Mesenchymal stem cell (in vitro differentiated cells and primary cell): Measurements from ENCODE around the gene SYNE3.
A peak's percentile ranks its signal among the peaks of the same experiment; 100 is the strongest.

Experiments used
- DNase-seq: peaks from one replicate; pipeline ENCODE4 v3.0.0-alpha.2; 2013
- H2AFZ ChIP-seq: one replicate; pipeline ENCODE4 v1.6.1; 2013; ENCODE audit warnings: low read depth, mild to moderate bottlenecking, control low read depth, inconsistent platforms, low read length, moderate library complexity
- H2AK5ac ChIP-seq: 2 replicates; pipeline ENCODE4 v1.6.1; 2013; ENCODE audit warnings: low read length, moderate library complexity, mild to moderate bottlenecking, inconsistent platforms; ENCODE audit not compliant: severe bottlenecking
- H2BK120ac ChIP-seq: one replicate; pipeline ENCODE4 v1.6.1; 2013; ENCODE audit warnings: low read depth, mild to moderate bottlenecking, inconsistent platforms, low read length, moderate library complexity
- H2BK12ac ChIP-seq, 2 experiments: one replicate each; pipeline ENCODE4 v1.6.1; 2013; ENCODE audit warnings: inconsistent platforms in 2 of 2, low read length in 2 of 2, mild to moderate bottlenecking in 2 of 2, moderate library complexity in 2 of 2, control low read depth in 1 of 2
- H2BK15ac ChIP-seq: one replicate; pipeline ENCODE4 v1.6.1; 2013; ENCODE audit warnings: mild to moderate bottlenecking, low read depth, inconsistent platforms; ENCODE audit not compliant: poor library complexity, severe bottlenecking
- H2BK5ac ChIP-seq: 2 replicates; pipeline ENCODE4 v1.6.1; 2013; ENCODE audit warnings: low read depth, mild to moderate bottlenecking, low read length, control low read depth, inconsistent platforms; ENCODE audit not compliant: poor library complexity, severe bottlenecking
- H3K14ac ChIP-seq, 2 experiments: one replicate each; pipeline ENCODE4 v1.6.1; 2013; ENCODE audit warnings: inconsistent platforms in 2 of 2, low read length in 2 of 2, control low read depth in 1 of 2, mild to moderate bottlenecking in 1 of 2, moderate library complexity in 1 of 2
- H3K18ac ChIP-seq, 2 experiments: one replicate each; pipeline ENCODE4 v1.6.1; 2013; ENCODE audit warnings: inconsistent platforms in 2 of 2, low read length in 2 of 2, control low read depth in 1 of 2, low read depth in 1 of 2, mild to moderate bottlenecking in 1 of 2
- H3K23ac ChIP-seq, 2 experiments: one replicate each; pipeline ENCODE4 v1.6.1; 2013; ENCODE audit warnings: inconsistent platforms in 2 of 2, low read length in 2 of 2, mild to moderate bottlenecking in 2 of 2, moderate library complexity in 2 of 2, control low read depth in 1 of 2
- H3K27ac ChIP-seq: 2 replicates; pipeline ENCODE4 v1.5.1; 2013; ENCODE audit warnings: mild to moderate bottlenecking, moderate library complexity, low read length, control low read depth, inconsistent platforms; ENCODE audit not compliant: poor library complexity, severe bottlenecking
- H3K27me3 ChIP-seq, 2 experiments: 2 replicates each; pipeline versions ENCODE4 v1.6.1 to v1.7.0; 2013; ENCODE audit warnings: low read length in 2 of 2, mild to moderate bottlenecking in 2 of 2, moderate library complexity in 2 of 2, control low read depth in 1 of 2, inconsistent platforms in 1 of 2; ENCODE audit not compliant: control insufficient read depth in 1 of 2, insufficient read depth in 1 of 2
- H3K36me3 ChIP-seq, 2 experiments: 2 replicates each; pipeline versions ENCODE4 v1.6.1 to v1.7.0; 2013; ENCODE audit warnings: low read length in 2 of 2, control low read depth in 1 of 2, inconsistent platforms in 1 of 2, low read depth in 1 of 2, mild to moderate bottlenecking in 1 of 2; ENCODE audit not compliant: insufficient read depth in 2 of 2, control insufficient read depth in 1 of 2
- H3K4ac ChIP-seq, 2 experiments: one replicate each; pipeline ENCODE4 v1.6.1; 2013; ENCODE audit warnings: inconsistent platforms in 2 of 2, low read length in 2 of 2, mild to moderate bottlenecking in 2 of 2, moderate library complexity in 2 of 2, control low read depth in 1 of 2, low read depth in 1 of 2
- H3K4me1 ChIP-seq: 2 replicates; pipeline ENCODE4 v1.6.1; 2013; ENCODE audit warnings: low read depth, low read length, control low read depth; ENCODE audit not compliant: control insufficient read depth, insufficient read depth
- H3K4me2 ChIP-seq: 2 replicates; pipeline ENCODE4 v1.6.1; 2013; ENCODE audit warnings: low read length, mild to moderate bottlenecking, inconsistent platforms; ENCODE audit not compliant: poor library complexity, severe bottlenecking
- H3K4me3 ChIP-seq, 2 experiments: 2 replicates each; pipeline versions ENCODE4 v1.5.1 to v1.7.0; 2013; ENCODE audit warnings: low read length in 2 of 2, mild to moderate bottlenecking in 2 of 2, control low read depth in 1 of 2, low read depth in 1 of 2; ENCODE audit not compliant: insufficient read depth in 1 of 2
- H3K79me1 ChIP-seq: replicated peaks from 2 replicates; pipeline ENCODE4 v1.6.1; 2013; ENCODE audit warnings: mild to moderate bottlenecking, control low read depth, low read length, inconsistent platforms; ENCODE audit not compliant: poor library complexity, severe bottlenecking
- H3K9ac ChIP-seq: 2 replicates; pipeline ENCODE4 v1.7.0; 2013; ENCODE audit warnings: mild to moderate bottlenecking, low read length, moderate library complexity
- H3K9me3 ChIP-seq: 2 replicates; pipeline ENCODE4 v1.7.0; 2013; ENCODE audit warnings: mild to moderate bottlenecking, low read length; ENCODE audit not compliant: control insufficient read depth
- H4K8ac ChIP-seq: one replicate; pipeline ENCODE4 v1.6.1; 2013; ENCODE audit warnings: inconsistent platforms, mild to moderate bottlenecking, low read length, moderate library complexity
- H4K91ac ChIP-seq: one replicate; pipeline ENCODE4 v1.6.1; 2013; ENCODE audit warnings: mild to moderate bottlenecking, low read length, inconsistent platforms
- WGBS: methylation state at CpG from one replicate; pipeline ENCODE4 v1.1.7; 2013; ENCODE audit warnings: mixed read lengths; 5-methylcytosine and 5-hydroxymethylcytosine counted together

SYNE3 gene

DNA sequence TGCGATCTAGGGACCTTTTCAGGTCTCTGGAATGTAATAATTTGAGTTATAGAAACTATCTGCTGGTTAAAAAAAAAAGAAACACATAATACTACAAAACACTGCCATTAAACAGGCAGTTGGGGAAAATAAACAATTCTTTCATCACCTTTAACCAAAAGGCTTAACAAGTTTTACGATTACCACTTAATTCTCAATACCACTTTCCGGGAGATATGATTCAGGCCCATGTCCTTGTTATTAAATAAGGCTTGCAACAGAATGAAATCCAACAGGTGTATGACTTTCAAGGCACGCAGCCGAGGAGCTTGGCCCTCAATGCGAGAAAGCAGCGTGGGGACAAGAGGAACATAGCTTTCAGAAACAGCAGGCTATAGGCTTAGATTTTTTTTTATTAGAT, 12.8 kb upstream of the SYNE3 start:
- Histone ChIP-seq H3K36me3 (peaks cover 2 to 5% of the 10 kb centered on the region in 2 experiments), H2BK12ac (no peak overlapping the region), H3K14ac (no peak overlapping the region), H3K27ac (no peak overlapping the region), H2BK120ac (no peak overlapping the region), H2AFZ (no peak overlapping the region), H3K4ac (no peak overlapping the region), H3K23ac (no peak overlapping the region), H4K91ac (no peak overlapping the region), H3K4me2 (no peak overlapping the region), H3K9me3 (no peaks in the 10 kb centered on the region), H2BK15ac (no peak overlapping the region), H2BK5ac (no peak overlapping the region), H3K18ac (no peak overlapping the region), H4K8ac (no peak overlapping the region), H3K79me1 (peaks cover 17% of the 10 kb centered on the region), H3K4me3 (no peak overlapping the region), H3K4me1 (peaks cover 10% of the 10 kb centered on the region), H3K27me3 (no peaks in the 10 kb centered on the region), H3K9ac (peak overlapping the region; percentile 1), H2AK5ac (no peak overlapping the region)
- no peak for DNase-seq
- 95% methylated on average over 6 of the region's 7 CpGs for WGBS

DNA sequence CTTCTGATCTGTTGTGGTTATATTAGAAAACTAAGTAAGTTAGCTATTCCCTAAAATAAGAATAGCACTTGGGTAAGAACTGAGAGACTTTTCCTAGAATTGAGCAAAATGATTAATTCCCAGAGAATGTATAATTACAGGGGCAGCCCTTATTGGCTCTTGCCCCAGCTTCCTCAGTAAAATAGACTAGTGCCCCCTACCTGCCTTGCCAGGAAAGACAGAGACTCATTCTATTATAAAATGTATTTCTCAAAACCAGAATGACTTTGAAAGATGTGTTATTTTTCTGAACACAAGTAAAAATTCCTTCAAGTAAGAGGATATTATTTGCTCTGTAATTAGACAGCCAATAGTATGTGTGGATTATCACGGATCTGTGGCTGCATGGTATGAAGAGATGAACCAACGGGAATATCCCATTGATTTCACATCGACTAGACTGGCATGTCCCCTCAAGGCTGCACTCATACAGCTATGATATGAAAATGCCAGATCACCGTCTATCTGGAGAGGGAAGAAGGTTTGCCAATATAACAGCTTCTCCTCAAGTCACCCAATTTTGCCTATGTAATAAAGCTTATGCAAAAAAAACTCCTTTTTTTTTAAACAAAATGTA, 11.0 kb upstream of the SYNE3 start:
- no peak overlapping the region for H2BK15ac ChIP-seq
- no peak overlapping the region for H3K14ac ChIP-seq
- H2BK5ac ChIP-seq = no peak overlapping the region
- H3K23ac ChIP-seq = no peak overlapping the region
- H2AFZ ChIP-seq = no peak overlapping the region
- no peaks in the 10 kb centered on the region for H3K9me3 ChIP-seq
- peak overlapping the region in 1 of 2 experiments; percentile 60 for H2BK12ac ChIP-seq
- H4K8ac ChIP-seq = no peak overlapping the region
- no peak overlapping the region for H2AK5ac ChIP-seq
- peak; percentile 79 for DNase-seq
- H3K79me1 ChIP-seq = peaks cover 15% of the 10 kb centered on the region
- H4K91ac ChIP-seq = no peak overlapping the region
- no peak overlapping the region for H2BK120ac ChIP-seq
- no peak overlapping the region for H3K4me2 ChIP-seq
- peak overlapping the region; percentile 81 for H3K9ac ChIP-seq
- peak overlapping the region in 1 of 2 experiments; percentile 17 for H3K4ac ChIP-seq
- peak overlapping the region in 1 of 2 experiments; percentile 55 for H3K4me3 ChIP-seq
- H3K4me1 ChIP-seq = peaks cover 14% of the 10 kb centered on the region
- H3K27ac ChIP-seq = no peak overlapping the region
- H3K36me3 ChIP-seq = peaks cover 2 to 3% of the 10 kb centered on the region in 2 experiments
- 71% methylated on average over 3 of the region's 4 CpGs for WGBS
- H3K18ac ChIP-seq = no peak overlapping the region
- H3K27me3 ChIP-seq = no peaks in the 10 kb centered on the region

DNA sequence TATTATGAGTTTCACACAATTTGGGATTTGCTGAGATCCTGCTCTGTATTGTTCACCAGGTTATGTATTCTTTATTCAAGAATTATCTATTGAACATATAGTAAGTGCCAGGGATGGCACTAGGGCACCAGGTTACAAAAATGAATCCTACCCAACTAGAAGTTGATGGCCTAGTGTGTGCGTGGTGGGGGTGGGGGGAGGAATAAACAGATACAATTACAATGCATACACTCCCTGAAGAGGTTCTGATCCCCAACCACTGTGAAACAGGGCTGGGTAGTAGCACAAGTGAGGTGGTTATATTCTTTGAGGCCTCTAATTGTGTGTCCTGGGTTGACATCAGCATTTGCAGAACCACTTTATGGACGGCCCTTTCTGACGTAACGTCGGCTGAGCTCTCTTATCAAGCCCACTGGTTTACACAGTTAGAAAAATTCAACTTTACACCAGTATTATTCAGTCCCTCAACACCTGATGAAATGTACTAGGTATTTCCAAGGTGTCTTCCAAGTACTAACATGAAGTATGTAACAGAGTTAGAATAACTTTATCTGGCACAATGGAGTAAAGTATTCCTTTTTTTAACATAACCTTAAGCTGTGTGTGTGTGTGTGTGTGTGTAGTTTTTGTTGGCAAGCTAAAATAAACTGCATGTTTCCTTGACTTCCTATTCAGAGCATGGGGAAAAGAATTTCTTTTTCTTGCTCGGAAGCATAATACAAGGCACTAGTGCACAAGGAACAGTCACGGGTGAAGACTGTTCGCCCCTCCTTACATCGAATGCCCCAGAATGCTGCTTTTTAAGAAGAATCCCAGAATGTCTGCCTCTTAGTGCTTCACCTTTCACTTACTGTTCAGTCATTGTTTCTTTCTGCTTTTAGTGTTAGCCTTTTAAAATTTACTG, 10.3 kb upstream of the SYNE3 start:
- H4K91ac ChIP-seq = no peak overlapping the region
- no peak overlapping the region for H3K27ac ChIP-seq
- H3K23ac ChIP-seq = no peak overlapping the region
- H2AFZ ChIP-seq = no peak overlapping the region
- no peak for DNase-seq
- H2BK120ac ChIP-seq = peak overlapping the region; percentile 21
- no peak overlapping the region for H4K8ac ChIP-seq
- H3K4me2 ChIP-seq = no peak overlapping the region
- peaks cover 15% of the 10 kb centered on the region for H3K79me1 ChIP-seq
- peak overlapping the region; percentile 81 for H3K9ac ChIP-seq
- H3K4me1 ChIP-seq = peaks cover 14% of the 10 kb centered on the region
- no peak overlapping the region for H3K4ac ChIP-seq
- peaks cover 0 to 2% of the 10 kb centered on the region in 2 experiments for H3K36me3 ChIP-seq
- peak overlapping the region in 1 of 2 experiments; percentile 58 for H3K18ac ChIP-seq
- peak overlapping the region; percentile 43 to 49 for H2BK12ac ChIP-seq
- 88% methylated on average over 8 of the region's 9 CpGs for WGBS
- H3K9me3 ChIP-seq = no peaks in the 10 kb centered on the region
- H2AK5ac ChIP-seq = no peak overlapping the region
- peak overlapping the region in 1 of 2 experiments; percentile 55 for H3K4me3 ChIP-seq
- no peaks in the 10 kb centered on the region for H3K27me3 ChIP-seq
- H3K14ac ChIP-seq = no peak overlapping the region
- no peak overlapping the region for H2BK5ac ChIP-seq
- H2BK15ac ChIP-seq = no peak overlapping the region

DNA sequence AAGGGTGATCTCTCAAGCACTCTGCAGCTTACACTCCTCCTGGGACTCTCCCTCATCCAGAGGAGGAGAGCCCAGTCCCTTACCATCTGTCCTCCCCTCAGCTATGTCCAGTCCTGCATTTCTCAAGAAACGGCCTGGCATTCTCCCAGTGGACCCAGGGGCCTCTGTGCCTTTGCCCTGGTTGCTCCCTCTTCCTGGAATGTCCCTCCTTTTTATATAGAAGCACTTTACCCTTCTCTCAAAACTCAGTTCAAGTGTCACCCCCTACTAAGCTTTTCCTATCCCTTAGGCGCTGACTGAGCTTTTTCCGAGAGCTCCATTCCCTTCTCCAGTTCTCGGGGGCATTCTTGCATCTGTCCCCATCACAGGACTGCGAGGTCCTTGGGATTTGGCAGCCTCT, 9.5 kb upstream of the SYNE3 start:
- Histone ChIP-seq H3K36me3 (peaks cover 0 to 2% of the 10 kb centered on the region in 2 experiments), H3K79me1 (peaks cover 15% of the 10 kb centered on the region), H2BK120ac (no peak overlapping the region), H3K23ac (peak overlapping the region in 1 of 2 experiments; percentile 30), H2AK5ac (no peak overlapping the region), H3K27me3 (no peaks in the 10 kb centered on the region), H3K27ac (no peak overlapping the region), H3K4ac (peak overlapping the region in 1 of 2 experiments; percentile 2), H3K4me1 (peaks cover 13% of the 10 kb centered on the region), H2AFZ (no peak overlapping the region), H3K9ac (peak overlapping the region; percentile 81), H3K4me2 (no peak overlapping the region), H2BK15ac (no peak overlapping the region), H3K18ac (peak overlapping the region in 1 of 2 experiments; percentile 59), H2BK12ac (peak overlapping the region; percentile 29 to 39), H2BK5ac (no peak overlapping the region), H4K91ac (no peak overlapping the region), H3K9me3 (no peaks in the 10 kb centered on the region), H3K4me3 (no peak overlapping the region), H3K14ac (no peak overlapping the region), H4K8ac (no peak overlapping the region)
- no peak for DNase-seq
- 82% methylated on average over 5 of the region's 5 CpGs for WGBS
